Panc1 (cell line): Measurements from ENCODE around the gene MAML1. TPM values are rescaled to one million over a fixed set of nuclear protein-coding genes. Genes with fewer than 3 reads are reported as not detected.
"Not testable (repeated sequence)": the region's sequence is repeated elsewhere in the genome, so short reads cannot be mapped to it uniquely, and the experiment has no call there.

ENCODE experiments used
- ATAC-seq: fragments of 200-7000 bp; cut with Tn5 transposase; 2 replicates; pipeline ENCODE4 v1.9.1; 2020; ENCODE audit warnings: mild to moderate bottlenecking, moderate library complexity
- BruUV-seq: library from RNA; stranded (reverse); fragments of 400-500 nt; replicated peaks from 2 replicates; lab custom pipeline; 2021; lab: Mats Ljungman, UMichigan
- CTCF ChIA-PET: fragments of 300-600 bp; sonication (Branson Sonifier 250); formaldehyde crosslinking; loops from one replicate; lab custom pipeline; 2022; ENCODE audit warnings: antibody characterized with exemption; lab: Charles Lee
- POLR2A ChIA-PET: fragments of 300-600 bp; sonication (Branson Sonifier 250); formaldehyde crosslinking; loops from one replicate; lab custom pipeline; 2022; ENCODE audit warnings: antibody characterized with exemption; lab: Charles Lee
- DNase-seq: peaks from one replicate; pipeline ENCODE4 v3.0.0-alpha.2; 2010; ENCODE audit warnings: low read depth, low spot score
- H3K27ac ChIP-seq: 2 replicates; pipeline ENCODE4 v1.5.1; 2011; ENCODE audit warnings: mild to moderate bottlenecking, low read length, inconsistent platforms
- H3K27me3 ChIP-seq: fragments of 200-500 bp; sonication (Bioruptor generic); 2 replicates; pipeline ENCODE4 v1.6.0; 2014; ENCODE audit warnings: low read length, inconsistent platforms; ENCODE audit not compliant: control insufficient read depth, insufficient read depth
- H3K36me3 ChIP-seq: fragments of 200-500 bp; sonication (Bioruptor generic); 2 replicates; pipeline ENCODE4 v1.5.1; 2014; ENCODE audit warnings: inconsistent platforms, mild to moderate bottlenecking, low read length, moderate library complexity; ENCODE audit not compliant: control insufficient read depth, insufficient read depth
- H3K4me1 ChIP-seq: 2 replicates; pipeline ENCODE4 v1.5.1; 2011; ENCODE audit warnings: inconsistent platforms, mild to moderate bottlenecking, low read length, moderate library complexity; ENCODE audit not compliant: control insufficient read depth, insufficient read depth
- H3K4me3 ChIP-seq, 2 experiments: 2 replicates each; pipeline ENCODE4 v1.5.1; 2011 to 2012; ENCODE audit warnings: low read depth in 2 of 2, low read length in 2 of 2, mild to moderate bottlenecking in 2 of 2, inconsistent platforms in 1 of 2, moderate library complexity in 1 of 2
- H3K9me3 ChIP-seq: fragments of 200-500 bp; sonication (Bioruptor generic); 2 replicates; pipeline ENCODE4 v1.5.1; 2014; ENCODE audit warnings: low read depth, mild to moderate bottlenecking, inconsistent platforms, low read length, moderate library complexity; ENCODE audit not compliant: control insufficient read depth, insufficient read depth
- POLR2AphosphoS5 ChIP-seq: IDR thresholded peaks from 2 replicates; pipeline ENCODE4 v1.6.1; 2012; ENCODE audit warnings: mild to moderate bottlenecking, low read depth, low read length, moderate library complexity
- SIN3A ChIP-seq: IDR thresholded peaks from 2 replicates; pipeline ENCODE4 v1.6.1; 2012; ENCODE audit warnings: low read depth, mild to moderate bottlenecking, low read length, moderate library complexity, borderline replicate concordance; ENCODE audit not compliant: insufficient read depth
- TCF7L2 ChIP-seq: IDR thresholded peaks from 2 replicates; pipeline ENCODE4 v1.6.1; 2011; ENCODE audit warnings: mild to moderate bottlenecking, low read depth, low read length, inconsistent platforms
- in situ Hi-C: cut with HindIII; loops from 2 replicates; pipeline ENCODE4 v1.10.0; 2016; ENCODE audit warnings: low sequenced_read_pairs, low pct_unique_long_range_greater_than_20kb
- intact Hi-C: fragments of 100-400 bp; cut with micrococcal nuclease; formaldehyde crosslinking; loops from one replicate; pipeline ENCODE4 v1.10.0; 2022; ENCODE audit not compliant: unreplicated experiment
- total RNA-seq: library from RNA; stranded (reverse); gene quantifications from one replicate; pipeline ENCODE4 v1.2.1, GENCODE V29; 2021; ENCODE audit not compliant: unreplicated experiment
- TF ChIP-seq, protein P1 (sequence below): fragments of 450-650 bp; IDR thresholded peaks from 2 replicates; pipeline ENCODE4 v1.5.1; 2017; ENCODE audit warnings: mild to moderate bottlenecking
- TF ChIP-seq, protein P2 (sequence below), 2 experiments: IDR thresholded peaks; 2 replicates each; pipeline ENCODE4 v1.6.1; 2011 to 2012; ENCODE audit warnings: low read depth in 2 of 2, control low read depth in 1 of 2, low read length in 1 of 2, mild to moderate bottlenecking in 1 of 2, moderate library complexity in 1 of 2; ENCODE audit not compliant: insufficient read depth in 1 of 2

The MAML1 gene
- total RNA-seq, 1 experiment from 2014 or later, result 31.3 TPM

DNA sequence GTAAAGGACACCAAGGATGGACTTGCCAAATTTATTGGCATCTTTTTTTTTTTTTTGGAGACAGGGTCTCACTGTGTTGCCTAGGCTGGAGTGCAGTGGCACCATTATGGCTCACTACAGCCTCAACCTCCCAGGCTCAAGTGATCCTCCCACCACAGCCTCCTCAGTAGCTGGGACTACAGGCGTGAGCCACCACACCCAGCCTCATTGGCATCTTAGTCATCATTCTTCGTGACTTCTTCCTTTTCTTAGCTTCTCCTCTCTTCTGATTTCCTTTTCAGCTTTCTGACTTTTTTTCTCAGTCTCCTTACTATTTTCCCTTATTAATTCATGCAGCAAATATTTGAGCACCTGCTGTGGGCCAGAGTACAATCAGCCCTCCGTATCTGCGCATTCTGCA lies 6.1 kb downstream of the MAML1 start:
- ATAC-seq (no peak), DNase-seq (no peak)
- intact Hi-C loops (no loop called here), in situ Hi-C loops (no loop called here)
- H3K27me3 ChIP-seq, result no peaks in the 10 kb centered on the region
- H3K4me3 ChIP-seq, result no peak overlapping the region
- H3K27ac ChIP-seq, result no peak overlapping the region
- CTCF ChIA-PET, result no interaction called here
- BruUV-seq, result no TSS peak
- no peak for TF ChIP-seq POLR2AphosphoS5
- no peak for TF ChIP-seq TCF7L2
- TF ChIP-seq, protein P1, sequence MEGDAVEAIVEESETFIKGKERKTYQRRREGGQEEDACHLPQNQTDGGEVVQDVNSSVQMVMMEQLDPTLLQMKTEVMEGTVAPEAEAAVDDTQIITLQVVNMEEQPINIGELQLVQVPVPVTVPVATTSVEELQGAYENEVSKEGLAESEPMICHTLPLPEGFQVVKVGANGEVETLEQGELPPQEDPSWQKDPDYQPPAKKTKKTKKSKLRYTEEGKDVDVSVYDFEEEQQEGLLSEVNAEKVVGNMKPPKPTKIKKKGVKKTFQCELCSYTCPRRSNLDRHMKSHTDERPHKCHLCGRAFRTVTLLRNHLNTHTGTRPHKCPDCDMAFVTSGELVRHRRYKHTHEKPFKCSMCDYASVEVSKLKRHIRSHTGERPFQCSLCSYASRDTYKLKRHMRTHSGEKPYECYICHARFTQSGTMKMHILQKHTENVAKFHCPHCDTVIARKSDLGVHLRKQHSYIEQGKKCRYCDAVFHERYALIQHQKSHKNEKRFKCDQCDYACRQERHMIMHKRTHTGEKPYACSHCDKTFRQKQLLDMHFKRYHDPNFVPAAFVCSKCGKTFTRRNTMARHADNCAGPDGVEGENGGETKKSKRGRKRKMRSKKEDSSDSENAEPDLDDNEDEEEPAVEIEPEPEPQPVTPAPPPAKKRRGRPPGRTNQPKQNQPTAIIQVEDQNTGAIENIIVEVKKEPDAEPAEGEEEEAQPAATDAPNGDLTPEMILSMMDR, result no peak
- TF ChIP-seq SIN3A, result no peak
- TF ChIP-seq, protein P2, sequence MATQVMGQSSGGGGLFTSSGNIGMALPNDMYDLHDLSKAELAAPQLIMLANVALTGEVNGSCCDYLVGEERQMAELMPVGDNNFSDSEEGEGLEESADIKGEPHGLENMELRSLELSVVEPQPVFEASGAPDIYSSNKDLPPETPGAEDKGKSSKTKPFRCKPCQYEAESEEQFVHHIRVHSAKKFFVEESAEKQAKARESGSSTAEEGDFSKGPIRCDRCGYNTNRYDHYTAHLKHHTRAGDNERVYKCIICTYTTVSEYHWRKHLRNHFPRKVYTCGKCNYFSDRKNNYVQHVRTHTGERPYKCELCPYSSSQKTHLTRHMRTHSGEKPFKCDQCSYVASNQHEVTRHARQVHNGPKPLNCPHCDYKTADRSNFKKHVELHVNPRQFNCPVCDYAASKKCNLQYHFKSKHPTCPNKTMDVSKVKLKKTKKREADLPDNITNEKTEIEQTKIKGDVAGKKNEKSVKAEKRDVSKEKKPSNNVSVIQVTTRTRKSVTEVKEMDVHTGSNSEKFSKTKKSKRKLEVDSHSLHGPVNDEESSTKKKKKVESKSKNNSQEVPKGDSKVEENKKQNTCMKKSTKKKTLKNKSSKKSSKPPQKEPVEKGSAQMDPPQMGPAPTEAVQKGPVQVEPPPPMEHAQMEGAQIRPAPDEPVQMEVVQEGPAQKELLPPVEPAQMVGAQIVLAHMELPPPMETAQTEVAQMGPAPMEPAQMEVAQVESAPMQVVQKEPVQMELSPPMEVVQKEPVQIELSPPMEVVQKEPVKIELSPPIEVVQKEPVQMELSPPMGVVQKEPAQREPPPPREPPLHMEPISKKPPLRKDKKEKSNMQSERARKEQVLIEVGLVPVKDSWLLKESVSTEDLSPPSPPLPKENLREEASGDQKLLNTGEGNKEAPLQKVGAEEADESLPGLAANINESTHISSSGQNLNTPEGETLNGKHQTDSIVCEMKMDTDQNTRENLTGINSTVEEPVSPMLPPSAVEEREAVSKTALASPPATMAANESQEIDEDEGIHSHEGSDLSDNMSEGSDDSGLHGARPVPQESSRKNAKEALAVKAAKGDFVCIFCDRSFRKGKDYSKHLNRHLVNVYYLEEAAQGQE (IDR thresholded peaks at IDR 0.05; ENCODE audit: insufficient read depth in 1 of 2, low read depth in 2 of 2, low read length in 1 of 2), result no peak
- POLR2A ChIA-PET, result interaction anchor here (0.7 kb wide), 1 partner anchor 37 kb away, joined by 5 read pairs; no protein-coding TSS in a partner anchor
- peaks cover 1% of the 10 kb centered on the region; the same call in 1 of the 2 replicates for H3K36me3 ChIP-seq
- peaks cover 8% of the 10 kb centered on the region; the same call in 1 of the 2 replicates for H3K4me1 ChIP-seq
- no peaks in the 10 kb centered on the region for H3K9me3 ChIP-seq

DNA sequence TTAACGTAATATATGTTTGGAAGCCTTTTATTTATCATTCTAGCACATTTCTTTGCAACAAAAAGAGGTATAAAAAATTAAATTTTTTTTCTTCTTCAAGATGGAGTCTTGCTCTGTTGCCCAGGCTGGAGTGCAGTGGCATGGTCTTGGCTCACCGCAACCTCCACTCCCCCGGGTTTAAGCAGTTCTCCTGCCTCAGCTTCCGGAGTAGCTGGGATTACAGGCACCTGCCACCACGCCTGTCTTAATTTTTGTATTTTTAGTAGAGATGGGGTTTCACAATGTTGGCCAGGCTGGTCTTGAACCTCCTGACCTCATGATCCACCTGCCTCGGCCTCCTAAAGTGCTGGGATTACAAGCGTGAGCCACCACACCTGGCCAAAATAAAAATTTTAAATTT lies 11.5 kb downstream of the MAML1 start:
- H3K4me3 ChIP-seq, H3K27ac ChIP-seq, in situ Hi-C loops, H3K36me3 ChIP-seq, intact Hi-C loops, H3K27me3 ChIP-seq, H3K9me3 ChIP-seq, ATAC-seq, CTCF ChIA-PET, BruUV-seq, H3K4me1 ChIP-seq, DNase-seq: not testable (repeated sequence)
- POLR2A ChIA-PET, result interaction anchor here (0.6 kb wide), 1 partner anchor 550 kb away, joined by 3 read pairs; no protein-coding TSS in a partner anchor

DNA sequence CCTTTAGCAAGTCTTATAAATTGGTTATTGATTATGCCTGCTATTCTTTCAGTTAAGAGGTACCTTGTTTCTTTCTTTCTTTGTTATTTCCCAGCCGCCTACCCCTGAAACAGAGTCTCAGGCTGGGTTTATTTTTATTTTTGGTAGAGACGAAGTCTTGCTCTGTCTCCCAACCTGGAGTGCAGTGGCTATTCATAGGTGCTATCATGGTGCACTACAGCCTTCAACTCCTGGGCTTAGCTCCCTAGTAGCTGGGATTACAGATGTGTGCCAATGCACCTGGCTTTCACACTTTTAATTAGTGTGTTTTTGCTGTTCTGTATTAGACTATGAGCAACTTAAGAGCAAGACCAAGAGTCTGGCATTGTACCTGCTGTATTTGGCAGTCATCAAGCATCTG lies 14.2 kb downstream of the MAML1 start:
- BruUV-seq, result TSS peak; percentile 68
- in situ Hi-C loops, result no loop called here
- H3K4me1 ChIP-seq, result no peaks in the 10 kb centered on the region
- ATAC-seq (no peak), DNase-seq (no peak)
- H3K9me3 ChIP-seq, result no peaks in the 10 kb centered on the region
- intact Hi-C loops, result no loop called here
- TF ChIP-seq TCF7L2, result no peak
- TF ChIP-seq POLR2AphosphoS5, result no peak
- TF ChIP-seq, protein P1, result no peak
- no peak for TF ChIP-seq SIN3A
- TF ChIP-seq, protein P2 (IDR thresholded peaks at IDR 0.05; ENCODE audit: insufficient read depth in 1 of 2, low read depth in 2 of 2, low read length in 1 of 2), result no peak
- no peak overlapping the region for H3K27ac ChIP-seq
- CTCF ChIA-PET, result no interaction called here
- H3K4me3 ChIP-seq, result no peak overlapping the region
- H3K36me3 ChIP-seq, result no peaks in the 10 kb centered on the region
- no peaks in the 10 kb centered on the region for H3K27me3 ChIP-seq
- POLR2A ChIA-PET, result interaction anchor here (0.6 kb wide), 1 partner anchor 33 kb away, joined by 3 read pairs; no protein-coding TSS in a partner anchor
